ENCODE measurements around the gene CCDC33.

CCDC33 gene

DNA sequence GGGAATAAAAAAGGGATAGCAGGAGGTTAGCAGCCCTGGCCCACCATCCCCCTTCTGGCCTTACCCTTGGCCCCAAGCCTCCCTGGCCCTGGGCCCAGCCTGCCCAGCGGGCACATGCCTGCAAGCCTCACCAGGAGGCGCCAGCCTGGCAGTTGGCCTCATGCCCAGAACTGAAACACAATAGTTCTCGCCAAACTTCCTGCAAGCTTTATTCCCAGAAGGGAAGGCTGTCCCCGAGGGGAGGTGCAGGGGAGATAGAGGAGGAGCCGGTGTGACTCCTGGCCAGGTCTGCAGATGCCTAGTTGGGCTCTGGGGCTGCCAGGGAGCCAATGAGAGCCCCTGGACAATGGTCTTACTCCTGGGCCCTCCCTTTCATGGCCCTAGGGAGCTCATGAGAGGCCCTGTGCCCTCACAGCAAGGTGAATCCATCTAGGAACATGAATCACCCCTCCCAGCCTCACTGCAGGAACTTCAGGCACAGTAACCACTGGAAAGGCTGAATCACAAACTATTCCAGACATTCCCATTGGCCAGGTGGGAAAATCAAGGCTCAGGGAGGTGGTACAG is 4.0 kb downstream of the CCDC33 start:
- H3K27ac ChIP-seq (ENCODE audit: low read length) = no peak overlapping the region
- ATAC-seq (ENCODE audit: insufficient read depth, low read depth) = no peak
- no peak overlapping the region for H2AFZ ChIP-seq (ENCODE audit: low read depth, low read length)
- TF ChIP-seq, protein P1, sequence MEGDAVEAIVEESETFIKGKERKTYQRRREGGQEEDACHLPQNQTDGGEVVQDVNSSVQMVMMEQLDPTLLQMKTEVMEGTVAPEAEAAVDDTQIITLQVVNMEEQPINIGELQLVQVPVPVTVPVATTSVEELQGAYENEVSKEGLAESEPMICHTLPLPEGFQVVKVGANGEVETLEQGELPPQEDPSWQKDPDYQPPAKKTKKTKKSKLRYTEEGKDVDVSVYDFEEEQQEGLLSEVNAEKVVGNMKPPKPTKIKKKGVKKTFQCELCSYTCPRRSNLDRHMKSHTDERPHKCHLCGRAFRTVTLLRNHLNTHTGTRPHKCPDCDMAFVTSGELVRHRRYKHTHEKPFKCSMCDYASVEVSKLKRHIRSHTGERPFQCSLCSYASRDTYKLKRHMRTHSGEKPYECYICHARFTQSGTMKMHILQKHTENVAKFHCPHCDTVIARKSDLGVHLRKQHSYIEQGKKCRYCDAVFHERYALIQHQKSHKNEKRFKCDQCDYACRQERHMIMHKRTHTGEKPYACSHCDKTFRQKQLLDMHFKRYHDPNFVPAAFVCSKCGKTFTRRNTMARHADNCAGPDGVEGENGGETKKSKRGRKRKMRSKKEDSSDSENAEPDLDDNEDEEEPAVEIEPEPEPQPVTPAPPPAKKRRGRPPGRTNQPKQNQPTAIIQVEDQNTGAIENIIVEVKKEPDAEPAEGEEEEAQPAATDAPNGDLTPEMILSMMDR (IDR thresholded peaks at IDR 0.05; ENCODE audit: borderline replicate concordance, extremely low read depth, low read length, poor library complexity, severe bottlenecking) = peak; percentile 27
- no peak for TF ChIP-seq EZH2 (IDR thresholded peaks at IDR 0.05; ENCODE audit: borderline replicate concordance, low read depth, low read length, severe bottlenecking)
- no peaks in the 10 kb centered on the region for H3K79me2 ChIP-seq (ENCODE audit: insufficient read depth, low read length)
- no peak overlapping the region for H3K4me2 ChIP-seq (ENCODE audit: insufficient read depth, low read length)
- H3K36me3 ChIP-seq (ENCODE audit: insufficient read depth, low read length) = no peaks in the 10 kb centered on the region
- H3K4me1 ChIP-seq (ENCODE audit: insufficient read depth, low read length) = no peaks in the 10 kb centered on the region
- H4K20me1 ChIP-seq (ENCODE audit: insufficient read depth, low read length) = no peaks in the 10 kb centered on the region
- no peak overlapping the region for H3K4me3 ChIP-seq (ENCODE audit: low read depth in 1 of 2, low read length in 2 of 2)
- peak; percentile 9 for DNase-seq
- no peaks in the 10 kb centered on the region for H3K27me3 ChIP-seq (ENCODE audit: insufficient read depth, low read length, poor library complexity)
- H3K9ac ChIP-seq (ENCODE audit: low read depth, low read length) = no peak overlapping the region
- H3K9me3 ChIP-seq (ENCODE audit: insufficient read depth, low read length, severe bottlenecking) = no peaks in the 10 kb centered on the region

- no peak overlapping the region for H3K9ac ChIP-seq (ENCODE audit: low read depth, low read length)
- no peak overlapping the region for H3K4me3 ChIP-seq (ENCODE audit: low read depth in 1 of 2, low read length in 2 of 2)
- no peak overlapping the region for H3K27ac ChIP-seq (ENCODE audit: low read length)
- no peak for ATAC-seq (ENCODE audit: insufficient read depth, low read depth)
- H3K4me1 ChIP-seq (ENCODE audit: insufficient read depth, low read length) = no peaks in the 10 kb centered on the region
- H3K9me3 ChIP-seq (ENCODE audit: insufficient read depth, low read length, severe bottlenecking) = no peaks in the 10 kb centered on the region
- DNase-seq = no peak
- H3K4me2 ChIP-seq (ENCODE audit: insufficient read depth, low read length) = no peak overlapping the region
- H3K36me3 ChIP-seq (ENCODE audit: insufficient read depth, low read length) = no peaks in the 10 kb centered on the region
- H3K79me2 ChIP-seq (ENCODE audit: insufficient read depth, low read length) = no peaks in the 10 kb centered on the region
- H2AFZ ChIP-seq (ENCODE audit: low read depth, low read length) = no peak overlapping the region
- TF ChIP-seq EZH2 (IDR thresholded peaks at IDR 0.05; ENCODE audit: borderline replicate concordance, low read depth, low read length, severe bottlenecking) = no peak
- TF ChIP-seq, protein P1 (IDR thresholded peaks at IDR 0.05; ENCODE audit: borderline replicate concordance, extremely low read depth, low read length, poor library complexity, severe bottlenecking) = no peak
- H3K27me3 ChIP-seq (ENCODE audit: insufficient read depth, low read length, poor library complexity) = no peaks in the 10 kb centered on the region
- no peaks in the 10 kb centered on the region for H4K20me1 ChIP-seq (ENCODE audit: insufficient read depth, low read length)
Observed at GRCh38 chr15:74240897-74241614, 4.9 kb downstream of the CCDC33 start.

GRCh38 chr15:74242441-74243185 is 6.5 kb downstream of the CCDC33 start:
- TF ChIP-seq, protein P1 (IDR thresholded peaks at IDR 0.05; ENCODE audit: borderline replicate concordance, extremely low read depth, low read length, poor library complexity, severe bottlenecking) = no peak
- TF ChIP-seq EZH2 (IDR thresholded peaks at IDR 0.05; ENCODE audit: borderline replicate concordance, low read depth, low read length, severe bottlenecking) = no peak
- H3K36me3 ChIP-seq (ENCODE audit: insufficient read depth, low read length) = no peaks in the 10 kb centered on the region
- no peaks in the 10 kb centered on the region for H3K4me1 ChIP-seq (ENCODE audit: insufficient read depth, low read length)
- H3K4me2 ChIP-seq (ENCODE audit: insufficient read depth, low read length) = no peak overlapping the region
- no peak overlapping the region for H2AFZ ChIP-seq (ENCODE audit: low read depth, low read length)
- no peak overlapping the region for H3K4me3 ChIP-seq (ENCODE audit: low read depth in 1 of 2, low read length in 2 of 2)
- no peaks in the 10 kb centered on the region for H4K20me1 ChIP-seq (ENCODE audit: insufficient read depth, low read length)
- no peaks in the 10 kb centered on the region for H3K9me3 ChIP-seq (ENCODE audit: insufficient read depth, low read length, severe bottlenecking)
- no peak overlapping the region for H3K27ac ChIP-seq (ENCODE audit: low read length)
- ATAC-seq (ENCODE audit: insufficient read depth, low read depth) = no peak
- H3K79me2 ChIP-seq (ENCODE audit: insufficient read depth, low read length) = no peaks in the 10 kb centered on the region
- H3K27me3 ChIP-seq (ENCODE audit: insufficient read depth, low read length, poor library complexity) = no peaks in the 10 kb centered on the region
- DNase-seq = no peak
- H3K9ac ChIP-seq (ENCODE audit: low read depth, low read length) = no peak overlapping the region

Measured in DND-41 (cell line).